NCI-H2107 (cell line): ENCODE results near the gene CACNA1C.

Source experiments
- DNase-seq: peaks from one replicate; lab custom pipeline; 2025; lab: John Stamatoyannopoulos, UW

Gene CACNA1C

DNA sequence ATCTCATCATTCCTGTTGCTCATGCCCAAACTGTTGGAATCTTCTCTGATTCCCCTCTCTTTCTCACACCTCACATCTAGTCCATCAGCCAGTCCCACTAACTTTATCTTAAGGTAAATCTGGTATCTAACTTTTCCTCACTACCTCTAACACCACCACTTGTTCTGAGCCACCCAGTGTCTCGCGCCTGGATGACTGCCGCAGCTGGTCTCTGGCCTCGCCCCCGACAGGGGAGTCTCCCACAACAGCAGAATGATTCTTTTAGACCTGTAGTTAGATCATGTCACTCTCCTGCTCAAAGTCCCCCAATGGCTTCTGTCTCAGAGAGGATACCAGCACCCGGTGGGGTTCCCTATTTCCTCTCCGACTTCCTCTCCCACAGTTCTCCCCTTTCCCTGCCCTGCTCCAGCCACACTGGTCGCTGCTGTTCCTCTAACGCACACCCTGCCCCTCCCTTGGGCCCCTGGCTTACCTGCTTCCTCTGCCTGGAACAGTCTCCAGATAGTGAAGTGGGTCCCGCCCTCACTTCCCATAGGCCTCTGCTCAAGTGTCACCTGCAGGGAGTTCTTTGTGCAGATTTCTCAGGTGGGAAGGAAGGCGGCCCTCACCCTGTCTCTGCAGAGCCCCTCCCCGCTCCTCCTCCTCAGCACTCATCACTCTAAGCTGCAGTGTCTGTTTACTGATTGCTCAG lies 403.5 kb downstream of the CACNA1C start:
- DNase-seq, result no peak

DNA sequence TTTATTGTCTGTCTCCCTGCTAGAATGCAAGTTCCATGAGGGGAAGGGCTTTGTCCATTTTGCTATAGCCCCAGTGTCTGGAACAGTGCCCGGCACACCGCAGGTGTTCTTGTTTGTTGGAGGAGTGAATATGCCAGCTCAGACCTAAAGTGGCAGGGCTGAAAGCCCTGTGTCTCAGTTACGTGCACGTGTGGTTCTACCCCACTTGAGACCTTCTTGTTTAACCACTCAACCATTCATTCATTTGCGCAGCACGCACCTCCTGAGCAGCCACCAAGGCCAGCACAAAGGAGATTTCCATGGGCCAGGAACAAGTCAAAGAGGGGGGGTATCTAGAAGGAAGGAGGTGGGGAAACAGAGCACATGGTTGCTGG lies 404.0 kb downstream of the CACNA1C start:
- DNase-seq, result peak; percentile 51

DNA sequence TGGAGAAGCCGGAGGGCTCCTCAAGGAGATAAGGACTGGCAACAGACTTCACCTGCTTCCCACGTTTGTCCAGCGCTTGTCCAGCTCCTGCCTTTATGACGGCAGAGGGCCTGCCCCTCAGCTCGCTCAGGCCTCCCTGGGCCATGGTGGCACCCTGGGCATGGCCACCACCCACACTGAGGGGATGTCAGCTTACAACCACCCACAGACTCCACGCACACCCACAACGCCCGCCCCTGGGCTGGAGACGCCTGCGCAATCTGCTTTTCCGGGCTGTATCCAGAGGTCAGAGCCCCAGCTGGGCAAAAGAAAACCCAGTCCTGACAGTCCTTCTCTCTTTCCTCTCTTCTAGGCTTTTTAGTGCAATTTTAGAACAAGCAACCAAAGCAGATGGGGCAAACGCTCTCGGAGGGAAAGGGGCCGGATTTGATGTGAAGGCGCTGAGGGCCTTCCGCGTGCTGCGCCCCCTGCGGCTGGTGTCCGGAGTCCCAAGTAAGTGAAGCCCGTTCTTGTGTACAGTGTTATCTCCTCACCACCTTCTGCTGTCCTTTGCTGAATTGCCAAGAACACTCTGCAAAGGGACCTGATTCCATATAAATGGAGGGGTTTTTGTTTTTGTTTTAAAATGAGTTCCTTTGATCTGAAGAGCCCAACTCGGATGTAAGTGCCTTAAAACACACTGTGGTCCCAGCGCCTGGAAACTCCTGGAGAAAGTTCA lies 404.6 kb downstream of the CACNA1C start:
- DNase-seq, result no peak

DNA sequence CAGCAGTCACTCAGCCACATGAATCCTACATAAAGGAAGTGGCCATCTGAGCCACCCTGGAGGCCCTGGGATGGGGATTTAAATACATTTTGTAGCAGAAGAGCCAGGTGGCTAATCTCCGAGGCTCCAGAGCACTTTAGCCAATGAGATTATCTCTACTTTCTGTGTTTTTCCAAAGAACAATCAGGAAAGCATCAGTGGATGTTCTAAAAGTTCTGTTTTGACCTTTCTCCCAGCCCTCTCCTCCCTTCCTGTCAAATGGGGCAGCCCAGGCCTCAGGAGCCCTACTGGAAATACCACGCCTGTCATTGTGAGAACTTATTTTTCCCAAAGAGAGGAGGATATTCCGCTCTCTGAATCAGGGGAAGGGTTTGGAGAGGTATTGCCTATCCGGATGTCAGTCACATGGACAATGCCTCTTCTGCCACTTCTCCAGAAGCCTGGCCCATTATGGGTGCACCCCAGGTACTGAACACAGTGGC lies 405.2 kb downstream of the CACNA1C start:
- DNase-seq, result no peak

DNA sequence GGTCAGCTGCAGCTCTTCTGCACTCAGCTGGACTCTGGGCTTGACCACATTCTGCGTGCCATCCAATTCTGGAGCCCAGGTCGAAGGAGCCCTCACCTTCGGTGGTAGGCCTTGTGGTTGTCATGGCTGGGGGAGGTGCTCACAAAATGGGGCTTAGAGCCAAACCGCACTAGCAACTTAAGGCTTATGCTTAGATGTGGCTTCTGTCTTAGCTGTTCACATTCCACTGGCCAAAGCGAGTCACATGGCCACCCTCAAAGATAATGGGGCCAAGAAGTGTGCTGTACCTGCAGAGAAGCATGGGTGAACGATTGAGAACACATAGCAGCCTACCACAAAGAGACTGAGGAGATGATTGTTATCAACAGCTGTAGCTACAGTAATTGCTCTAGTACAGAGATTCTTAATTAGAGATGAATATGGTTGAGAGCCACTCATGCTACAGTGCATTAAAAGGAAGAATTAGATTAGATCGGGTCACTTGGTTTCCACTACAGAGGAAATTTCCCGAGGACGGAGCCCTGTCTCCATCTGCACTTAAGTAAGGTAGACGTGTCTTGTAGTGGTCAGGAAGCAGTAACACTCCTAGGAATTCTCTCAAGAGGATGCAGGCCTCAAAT lies 407.4 kb downstream of the CACNA1C start:
- DNase-seq, result no peak

DNA sequence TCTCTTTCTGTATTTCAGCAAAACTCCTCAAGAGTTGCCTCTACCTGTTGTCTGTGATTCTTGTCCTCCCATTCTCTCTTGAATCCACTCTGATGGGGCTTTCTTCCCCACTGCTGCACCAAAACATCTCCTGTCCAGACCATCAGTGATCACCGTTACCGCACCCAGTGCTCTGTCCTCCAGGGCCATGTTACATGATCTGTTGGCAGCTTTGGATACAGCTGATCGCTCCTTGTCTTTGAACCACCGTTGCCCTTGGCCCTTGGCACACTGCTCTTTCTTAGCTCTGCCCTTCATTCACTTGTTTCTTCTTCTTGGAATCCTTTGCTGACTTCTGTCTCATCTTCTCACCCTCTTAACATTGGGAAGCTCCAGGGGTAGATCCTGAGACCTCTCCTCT lies 408.3 kb downstream of the CACNA1C start:
- no peak for DNase-seq

DNA sequence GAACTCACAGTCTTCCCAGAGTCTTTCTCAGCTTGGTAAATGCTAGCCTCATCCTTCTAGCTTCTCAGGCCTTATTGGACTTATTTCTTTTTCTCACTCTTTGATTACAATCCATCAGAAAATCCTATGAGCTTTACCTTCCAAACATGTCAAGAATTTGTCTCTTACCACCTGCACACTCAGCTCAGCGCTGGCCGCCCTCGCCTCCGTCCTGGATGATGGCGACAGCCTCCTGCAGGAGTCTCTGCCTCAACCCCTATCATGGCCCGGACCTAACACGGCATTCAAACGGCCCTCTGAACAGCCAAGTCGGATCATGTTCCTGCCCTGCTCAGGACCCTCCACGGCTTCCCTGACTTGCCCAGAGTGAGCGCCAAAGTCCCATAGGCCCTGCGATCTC lies 408.9 kb downstream of the CACNA1C start:
- DNase-seq, result no peak

DNA sequence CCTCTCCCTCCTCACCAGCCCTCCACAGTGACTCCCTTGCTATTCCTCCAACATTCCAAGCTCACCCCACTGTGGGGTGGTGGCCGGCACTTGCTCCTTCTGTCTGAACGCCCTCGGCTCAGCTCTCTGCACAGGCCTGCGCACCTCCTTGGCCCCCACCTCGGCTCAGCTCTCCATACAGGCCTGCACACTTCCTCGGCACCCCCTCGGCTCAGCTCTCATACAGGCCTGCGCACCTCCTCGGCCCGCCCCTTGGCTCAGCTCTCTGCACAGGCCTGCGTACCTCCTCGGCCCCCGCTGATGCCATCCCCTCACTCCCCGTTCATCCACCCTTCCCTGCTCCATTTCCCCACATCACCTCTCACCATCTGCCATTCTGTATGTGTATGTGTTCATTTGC lies 409.3 kb downstream of the CACNA1C start:
- no peak for DNase-seq

DNA sequence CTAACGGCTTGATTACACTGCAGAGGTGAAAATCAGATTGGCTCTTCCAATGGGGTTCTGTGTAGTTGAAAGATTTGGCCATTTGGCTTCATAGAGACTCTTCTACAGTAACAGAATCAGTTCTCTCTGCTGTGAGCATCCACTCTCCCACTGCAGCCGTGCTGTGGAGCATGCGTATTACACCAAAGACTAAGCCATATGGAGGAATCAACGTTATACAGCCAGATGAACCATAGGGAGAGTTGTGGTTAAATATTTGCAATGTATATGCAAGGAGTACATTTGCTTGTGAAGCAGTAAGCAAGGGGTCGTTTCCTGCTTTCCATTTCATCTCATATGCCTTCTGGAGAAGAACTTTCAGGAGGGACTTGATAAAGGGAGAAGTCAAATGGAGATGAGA lies 410.9 kb downstream of the CACNA1C start:
- DNase-seq, result no peak

DNA sequence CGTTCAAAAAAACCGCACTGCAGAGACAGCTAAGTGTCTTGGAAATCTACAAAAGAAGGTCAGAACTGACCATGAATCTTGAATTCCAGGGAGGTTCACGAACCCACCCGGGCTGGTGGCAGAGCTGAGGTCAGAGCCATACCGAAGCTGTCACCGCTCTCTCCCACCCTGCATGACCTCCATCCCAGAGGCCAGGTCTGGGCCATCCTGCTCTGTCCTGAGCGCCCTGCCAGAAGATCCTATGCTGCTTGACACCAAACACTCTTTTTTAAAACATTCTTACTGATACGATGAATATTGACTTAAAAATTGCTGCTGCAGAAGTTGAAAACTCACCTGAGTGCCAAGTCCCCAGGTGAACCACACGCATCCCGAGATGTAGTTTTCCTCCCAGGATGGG lies 412.9 kb downstream of the CACNA1C start:
- DNase-seq, result no peak

DNA sequence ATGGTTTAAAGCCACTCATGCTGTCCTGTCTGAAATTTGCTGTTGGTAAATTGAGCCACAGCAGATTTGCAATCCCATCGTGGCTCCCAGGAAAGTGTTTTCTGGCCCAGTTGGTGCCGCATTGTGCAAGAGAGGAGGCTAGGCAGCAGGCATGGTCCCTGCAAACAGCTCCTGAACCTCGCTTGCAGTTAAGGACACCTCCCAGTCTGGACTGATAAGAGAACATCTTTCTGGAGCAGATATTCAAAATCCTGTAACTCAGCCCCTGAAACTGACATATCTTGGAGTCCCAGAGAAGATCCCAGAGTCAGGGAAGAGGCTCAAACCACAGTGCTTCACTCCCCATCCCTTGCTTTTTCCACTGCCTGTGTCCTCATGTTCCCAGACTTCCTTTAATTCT lies 413.4 kb downstream of the CACNA1C start:
- no peak for DNase-seq

DNA sequence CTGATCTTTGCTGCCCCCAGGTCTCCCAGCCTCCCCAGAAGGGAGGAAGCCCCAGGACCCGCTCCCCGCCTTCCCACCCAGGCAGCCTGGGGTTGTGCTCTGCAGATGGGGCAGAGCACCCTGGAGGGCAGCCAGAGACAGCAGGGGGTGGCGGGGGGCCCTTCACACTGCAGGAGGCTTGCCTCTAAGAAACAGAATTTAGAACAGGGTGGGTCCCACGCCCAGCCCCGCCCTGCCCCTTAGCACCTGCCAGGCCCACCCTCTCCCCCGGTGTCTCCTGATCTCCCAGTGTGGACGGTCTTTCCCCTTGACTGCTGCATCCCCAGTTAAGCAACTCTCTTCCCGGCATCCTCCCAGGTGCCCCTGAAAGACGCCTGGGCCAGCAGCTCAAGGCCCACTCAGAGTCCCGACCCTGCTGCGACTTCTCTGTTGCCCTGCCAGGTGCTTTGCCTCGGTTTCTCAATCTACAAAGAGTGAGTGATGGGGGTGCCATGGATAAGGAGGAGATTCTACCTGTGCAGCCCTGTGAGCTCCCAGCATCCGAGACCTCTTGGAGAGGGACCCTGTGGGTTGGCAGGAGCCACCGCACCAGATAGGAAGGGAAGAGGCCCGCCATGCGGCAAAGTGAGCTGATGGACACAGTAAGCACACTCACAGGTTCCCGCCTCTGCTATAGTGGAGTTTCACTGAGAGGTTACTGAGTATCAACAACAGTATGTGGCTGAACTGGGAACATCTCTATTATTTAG lies 414.8 kb downstream of the CACNA1C start:
- DNase-seq, result no peak

DNA sequence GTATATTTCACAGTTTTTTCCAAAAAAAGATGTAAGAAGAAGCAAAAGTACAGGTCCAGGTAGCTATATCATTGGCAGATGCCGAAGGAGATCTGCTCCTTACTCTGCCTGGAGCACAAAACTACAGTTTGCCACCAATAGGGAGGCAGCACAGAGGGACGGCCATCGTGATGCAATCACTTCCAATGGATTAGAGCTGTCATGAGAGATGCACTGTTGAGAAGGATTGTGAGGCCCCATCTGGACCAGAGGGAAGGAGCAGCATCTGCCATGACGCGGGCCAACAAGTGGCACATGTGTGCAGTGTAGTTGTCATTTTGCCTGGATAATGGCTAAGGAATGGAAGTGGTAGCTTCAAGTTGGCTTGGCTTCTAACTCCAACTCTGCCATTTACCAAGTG lies 423.2 kb downstream of the CACNA1C start:
- no peak for DNase-seq

DNA sequence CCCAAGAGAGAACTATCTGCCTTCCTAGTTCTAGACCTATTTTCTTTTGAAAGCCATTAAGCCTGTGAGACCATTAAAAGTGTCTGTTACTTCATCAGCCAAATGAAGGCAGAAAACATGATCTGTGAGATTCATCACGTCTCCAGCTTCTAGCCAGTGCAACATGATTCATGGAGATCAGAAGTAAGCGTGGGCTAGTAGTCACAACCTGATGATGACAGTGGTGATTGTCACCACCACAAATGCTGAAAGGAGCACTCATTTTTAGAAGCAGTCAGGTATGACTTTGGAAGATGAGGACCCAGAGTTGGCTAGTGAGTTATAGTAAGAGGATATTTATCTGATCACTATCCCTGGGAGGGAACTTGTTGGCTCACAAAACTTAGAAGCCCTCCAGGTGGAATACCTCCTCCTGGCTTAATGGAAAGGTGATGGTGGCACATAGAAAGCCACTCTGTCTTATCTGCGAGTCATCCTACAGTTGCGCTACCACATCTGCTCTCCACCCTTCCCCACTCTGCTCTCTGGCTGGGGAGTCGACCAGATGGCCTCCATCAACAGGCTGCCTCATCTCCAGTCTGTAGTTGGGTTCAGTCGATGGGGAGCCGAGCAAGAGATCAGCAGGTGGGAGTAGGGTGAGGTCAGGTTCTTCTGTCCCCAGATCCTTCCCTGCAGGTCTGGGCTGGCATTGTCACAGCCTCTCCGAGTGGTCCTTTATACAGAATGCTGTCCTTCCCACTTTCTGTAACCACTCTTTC lies 424.4 kb downstream of the CACNA1C start:
- DNase-seq, result no peak

DNA sequence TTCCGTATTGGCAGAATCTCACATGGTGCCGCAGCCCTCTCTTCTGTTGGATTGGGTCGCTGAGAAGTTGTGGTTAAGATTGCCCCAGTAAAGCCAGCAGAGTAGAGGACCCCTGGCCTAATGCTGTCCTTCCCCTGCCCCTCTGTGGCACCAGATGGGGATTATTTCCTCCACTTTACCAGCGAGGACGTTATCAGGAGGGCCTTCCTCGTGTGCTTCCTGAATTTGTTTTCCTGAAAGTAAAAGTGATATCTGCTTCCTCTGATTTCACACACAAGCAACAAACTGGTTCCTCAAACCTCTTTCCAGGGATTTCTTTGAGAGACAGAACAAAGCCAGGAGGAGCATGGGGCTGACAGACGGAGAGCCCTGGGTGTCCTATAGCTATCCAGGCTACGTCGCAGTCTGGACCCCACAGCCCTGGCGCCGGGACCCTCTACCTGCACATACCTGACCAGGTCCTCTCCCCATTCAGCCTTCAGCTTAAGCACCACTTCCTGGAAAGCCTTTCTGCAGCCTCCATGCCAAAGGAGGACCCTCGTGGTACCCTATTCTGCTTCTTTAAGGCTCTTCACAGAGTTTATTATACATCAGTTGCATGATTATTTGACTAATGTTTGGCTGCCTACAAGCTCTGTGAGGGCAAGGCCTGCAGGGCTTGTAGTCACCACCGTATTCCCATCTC lies 427.2 kb downstream of the CACNA1C start:
- DNase-seq, result no peak

DNA sequence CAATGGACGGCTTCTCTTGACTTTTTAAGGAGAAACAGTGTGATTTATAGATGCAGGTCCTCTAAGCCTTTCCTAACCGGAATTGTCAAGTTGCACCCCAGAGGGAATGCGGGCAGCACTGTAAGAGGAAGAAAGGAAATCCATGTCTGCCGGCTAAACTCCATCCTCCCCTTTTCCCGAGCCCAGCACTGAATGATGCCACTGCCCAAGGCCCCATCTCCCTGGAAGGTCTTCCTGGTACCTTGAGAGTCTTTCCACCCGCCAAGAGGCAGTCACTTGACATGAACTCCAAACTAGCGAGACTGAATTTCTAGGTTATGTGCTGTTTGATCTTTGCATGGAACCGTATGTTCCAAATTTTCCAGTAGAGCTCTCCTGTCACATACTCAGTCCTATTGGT lies 428.6 kb downstream of the CACNA1C start:
- DNase-seq, result no peak

DNA sequence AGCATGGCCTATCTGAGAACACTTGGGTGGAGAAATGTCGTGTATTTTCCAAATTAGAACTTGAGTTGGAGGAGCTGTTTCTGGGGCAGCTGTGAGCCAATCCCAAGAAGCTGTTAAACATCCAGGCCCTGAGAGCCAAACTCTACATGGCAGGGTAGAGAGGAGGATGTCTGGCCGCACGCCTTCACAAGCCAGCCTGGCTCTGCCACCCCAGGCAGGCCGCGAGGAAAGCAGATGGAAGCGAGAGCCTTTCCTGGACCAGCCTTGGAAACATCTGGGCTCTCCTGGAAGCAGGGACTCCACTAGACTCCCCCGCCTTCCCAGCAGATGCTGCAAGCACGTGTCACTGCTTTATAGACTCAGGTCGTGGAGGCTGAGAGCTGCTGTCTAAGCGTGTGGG lies 429.2 kb downstream of the CACNA1C start:
- DNase-seq, result no peak

DNA sequence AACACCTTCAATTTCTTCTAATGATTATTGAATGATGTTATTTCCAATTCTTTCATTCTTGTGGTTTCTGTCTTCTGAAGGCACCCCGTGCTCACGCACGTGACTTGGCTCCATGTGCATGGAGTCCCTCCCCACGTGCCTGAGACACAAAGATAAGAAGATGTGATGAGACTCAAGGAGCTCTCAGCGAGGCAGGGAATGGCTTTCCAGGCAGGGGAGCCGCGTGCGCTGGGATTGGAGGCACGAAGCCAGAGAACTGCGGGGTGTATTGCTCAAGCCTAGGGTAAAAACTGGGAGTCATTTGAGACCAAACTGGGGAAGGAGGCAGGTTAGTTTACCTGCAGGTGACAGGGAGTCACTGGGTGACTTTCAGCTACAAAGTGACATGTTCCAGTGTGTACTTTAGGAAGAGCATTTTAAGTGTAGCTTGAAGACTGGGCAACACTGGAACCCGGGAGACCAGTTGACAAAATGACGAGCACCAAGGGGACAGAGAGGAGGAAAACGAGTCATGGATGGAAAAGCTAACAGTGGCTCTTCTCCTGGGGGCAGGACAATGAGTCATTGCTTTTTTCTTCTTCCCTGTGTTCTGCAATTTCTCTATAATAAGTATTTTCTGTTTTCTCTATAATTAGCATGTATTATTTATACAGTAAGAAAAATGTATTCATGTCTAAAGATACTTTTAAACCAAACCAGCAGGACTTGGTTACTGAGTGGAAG lies 430.3 kb downstream of the CACNA1C start:
- no peak for DNase-seq

DNA sequence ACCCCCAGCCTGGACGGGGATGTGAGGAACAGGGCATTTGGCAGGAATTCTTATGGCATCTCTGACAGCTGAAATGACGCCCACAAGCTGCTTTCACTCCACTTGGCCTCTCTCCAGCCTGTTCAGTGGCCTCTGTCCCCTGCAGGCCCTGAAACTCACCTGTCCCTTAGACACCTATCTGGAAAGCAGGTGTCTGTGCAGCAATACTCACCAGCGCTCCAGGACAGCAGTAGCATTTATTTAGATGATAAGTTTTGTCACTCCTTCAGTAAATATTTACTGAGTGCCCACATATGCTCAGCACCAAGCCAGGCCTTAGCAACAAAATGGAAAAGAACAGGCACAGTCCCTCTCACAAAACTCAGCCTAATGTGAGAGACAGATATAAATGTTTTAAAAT lies 430.9 kb downstream of the CACNA1C start:
- DNase-seq, result no peak

DNA sequence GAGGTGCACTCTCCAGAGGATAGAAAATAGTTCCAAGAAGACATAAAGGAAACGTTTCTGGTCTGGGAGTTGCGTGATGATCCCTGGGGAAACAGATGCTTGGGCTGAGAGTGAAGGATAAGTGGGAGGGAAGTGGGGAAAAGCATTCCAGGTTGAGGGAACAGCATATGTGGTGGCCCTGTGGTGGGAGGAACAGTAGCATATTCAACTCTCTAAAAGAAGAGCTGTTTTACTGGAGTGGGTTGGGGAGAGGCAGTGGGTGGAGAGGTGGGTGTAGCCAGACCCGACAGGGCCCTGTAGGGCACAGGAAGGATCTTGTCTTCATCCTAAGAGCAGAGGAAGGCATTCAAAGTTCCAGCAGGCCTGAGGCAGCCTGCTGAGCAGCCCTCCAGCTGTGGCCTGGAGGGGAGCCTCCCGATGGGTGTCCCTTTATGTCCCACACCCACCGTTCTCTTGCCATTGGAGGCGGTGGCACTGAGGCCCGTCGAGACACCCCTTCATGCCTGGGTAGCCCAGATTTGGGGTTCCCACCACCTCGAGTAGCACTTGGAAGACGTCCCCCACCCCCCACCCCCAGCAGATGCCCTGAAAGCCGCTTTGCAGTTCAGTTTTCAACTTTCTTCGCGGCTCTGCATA lies 431.5 kb downstream of the CACNA1C start:
- no peak for DNase-seq
